NCI-H446 treated with DMSO at 0.1 percent for 48 hours (cell line): ENCODE data around the gene TBC1D8.

Source experiments
- DNase-seq: peaks from one replicate; lab custom pipeline; 2025; lab: John Stamatoyannopoulos, UW

Gene TBC1D8

DNA sequence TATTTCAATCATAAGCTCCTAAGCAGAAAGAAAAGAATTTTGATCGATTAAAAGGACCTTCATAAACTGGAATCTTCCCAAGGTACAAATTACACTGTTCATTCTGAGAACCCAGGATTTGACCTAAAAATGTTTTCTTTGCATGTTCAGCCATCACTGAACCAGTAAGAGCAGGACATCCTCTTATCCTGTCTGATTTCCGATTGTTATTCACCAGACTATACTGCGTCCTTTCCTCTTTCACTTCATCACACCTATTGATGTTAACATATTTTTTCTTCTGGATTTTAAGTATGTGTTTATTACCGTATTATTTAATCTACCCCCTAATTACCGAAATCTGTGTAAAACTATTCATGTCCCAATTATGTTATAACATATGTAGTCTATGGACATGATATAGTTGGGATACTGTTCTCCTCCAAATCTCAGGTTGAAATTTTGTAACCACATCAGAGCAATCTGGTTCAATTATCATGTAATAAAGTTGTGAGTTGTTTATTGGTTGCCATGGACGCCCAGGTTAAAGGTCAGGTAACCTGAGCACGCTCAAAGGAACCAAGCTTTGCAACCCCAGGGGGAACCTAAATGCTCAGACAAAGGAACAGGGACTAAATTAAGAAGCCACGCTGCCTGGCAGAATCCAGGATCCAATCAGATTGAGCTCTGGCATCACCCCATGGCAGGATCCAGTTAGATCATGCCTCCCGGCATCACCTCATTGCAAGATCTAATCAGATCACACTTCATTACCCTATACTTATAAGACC, 11.6 kb upstream of the TBC1D8 start:
- no peak for DNase-seq

DNA sequence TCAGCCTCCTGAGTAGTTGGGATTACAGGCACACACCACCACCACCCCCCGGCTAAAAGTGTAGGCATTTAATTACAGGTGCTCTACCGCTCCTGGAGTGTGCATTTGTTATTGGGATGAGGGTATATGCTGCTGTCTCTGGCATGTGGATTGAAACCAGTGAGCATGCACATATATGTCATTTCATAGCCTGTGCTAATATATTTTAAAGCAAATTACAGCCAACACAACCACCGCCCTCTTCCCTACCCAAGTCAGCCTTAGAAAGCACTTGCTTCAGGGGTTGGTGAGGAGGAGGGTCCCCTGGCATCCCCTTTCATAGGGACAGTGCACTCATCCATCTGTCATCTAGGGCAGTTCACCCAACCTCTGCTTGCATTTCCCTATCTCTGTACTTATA, 10.5 kb upstream of the TBC1D8 start:
- no peak for DNase-seq

DNA sequence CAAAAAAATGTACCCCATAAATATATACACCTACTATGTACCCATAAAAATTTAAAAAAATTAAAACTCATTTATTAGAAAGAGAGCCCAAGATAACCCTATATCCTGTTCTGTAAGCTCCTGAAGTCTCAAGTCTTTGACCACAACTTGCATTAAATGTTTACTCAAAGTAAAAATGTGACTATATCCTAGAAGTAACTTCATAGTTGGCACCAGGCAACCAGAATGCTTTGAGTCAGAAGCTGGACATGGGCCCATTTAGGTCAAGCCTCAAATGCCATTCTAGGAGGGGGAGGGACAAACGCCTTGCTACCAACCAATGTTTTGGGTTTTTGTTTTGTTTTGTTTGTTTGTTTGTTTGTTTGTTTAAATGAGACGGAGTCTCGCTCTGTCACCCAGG, 9.3 kb upstream of the TBC1D8 start:
- DNase-seq: no peak

DNA sequence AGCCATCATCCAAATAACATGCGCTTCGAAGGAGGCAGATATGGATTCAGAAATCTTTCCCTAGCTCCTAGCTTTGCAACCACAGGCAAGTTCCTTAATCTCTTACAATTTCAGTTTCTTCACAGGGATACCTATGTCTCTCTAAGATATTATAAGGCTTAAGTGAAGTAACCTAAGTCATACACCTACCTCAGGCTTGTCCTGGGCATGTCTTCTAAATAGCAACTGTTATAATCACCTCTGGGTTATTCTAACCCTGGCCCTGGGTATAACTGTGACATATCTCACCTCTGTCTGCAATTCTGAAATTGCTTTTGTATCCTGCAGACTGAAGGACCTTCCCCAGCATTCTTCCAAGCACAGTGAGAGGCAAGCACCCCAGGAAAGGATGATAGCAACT, 8.3 kb upstream of the TBC1D8 start:
- DNase-seq: no peak

DNA sequence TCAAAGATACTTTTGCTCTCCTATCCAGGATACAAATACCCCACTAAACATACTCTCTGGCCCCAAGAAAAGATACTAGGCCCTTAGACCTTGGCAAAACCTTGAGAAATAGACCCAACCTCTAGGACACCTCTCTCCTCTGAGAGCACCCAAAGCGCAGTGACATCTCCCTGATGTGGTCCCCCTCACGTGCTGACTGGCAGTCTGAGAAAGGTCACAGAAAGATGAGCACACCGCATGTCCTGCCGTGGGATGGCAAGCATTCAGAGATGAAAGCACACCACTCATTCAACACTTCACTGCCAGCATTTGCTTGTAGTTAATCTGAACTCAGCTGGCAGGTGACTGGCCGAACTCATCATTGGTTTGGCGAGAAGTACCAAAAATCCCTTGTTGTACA, 6.1 kb upstream of the TBC1D8 start:
- no peak for DNase-seq

DNA sequence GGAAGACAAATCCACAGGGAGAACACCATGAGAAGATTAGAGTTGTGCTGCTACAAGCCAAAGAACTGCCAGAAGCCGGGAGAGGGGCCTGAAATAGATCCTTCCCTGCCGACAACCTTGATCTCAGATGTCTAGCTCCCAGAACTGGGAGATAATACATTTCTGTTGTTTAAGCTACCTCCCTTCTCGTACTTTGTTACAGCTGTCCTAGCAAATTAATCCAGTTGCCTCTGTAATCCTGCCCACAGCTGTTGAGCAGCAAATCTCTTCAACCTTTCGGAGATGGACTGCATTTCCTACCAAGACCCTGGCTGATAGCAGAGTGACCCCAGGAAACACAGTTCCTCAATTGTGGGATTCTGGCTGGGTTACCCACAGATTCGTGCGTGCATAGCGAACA, 2.6 kb upstream of the TBC1D8 start:
- no peak for DNase-seq

DNA sequence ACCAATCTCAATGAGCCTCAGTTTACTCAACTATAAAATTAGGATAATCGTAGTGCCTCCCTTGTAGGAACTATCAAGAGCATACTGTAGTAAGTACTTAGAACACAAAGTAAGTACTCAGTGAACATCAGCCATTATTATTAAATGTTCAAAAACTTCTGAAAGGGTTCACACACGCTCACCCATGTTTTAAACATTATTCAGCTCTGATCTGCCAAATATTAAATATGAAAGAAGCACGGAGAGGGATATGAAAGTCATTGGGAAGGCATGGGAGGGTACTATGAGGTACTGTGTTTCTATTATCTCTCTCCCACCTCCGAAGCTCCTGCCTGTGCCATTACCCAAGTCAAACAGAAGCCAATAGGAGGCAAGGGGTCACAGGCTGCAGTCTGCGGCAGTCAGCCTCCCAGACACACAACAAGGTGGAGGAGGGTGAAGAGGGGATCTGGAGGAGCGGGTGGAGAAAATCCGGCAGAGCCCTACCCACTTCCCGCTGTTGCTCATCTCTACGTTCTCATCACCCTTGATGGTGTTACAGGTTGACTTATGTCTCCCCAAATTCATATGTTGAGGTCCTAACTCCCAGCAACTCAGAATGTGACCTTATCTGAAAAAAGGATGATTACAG, 2.0 kb upstream of the TBC1D8 start:
- no peak for DNase-seq

DNA sequence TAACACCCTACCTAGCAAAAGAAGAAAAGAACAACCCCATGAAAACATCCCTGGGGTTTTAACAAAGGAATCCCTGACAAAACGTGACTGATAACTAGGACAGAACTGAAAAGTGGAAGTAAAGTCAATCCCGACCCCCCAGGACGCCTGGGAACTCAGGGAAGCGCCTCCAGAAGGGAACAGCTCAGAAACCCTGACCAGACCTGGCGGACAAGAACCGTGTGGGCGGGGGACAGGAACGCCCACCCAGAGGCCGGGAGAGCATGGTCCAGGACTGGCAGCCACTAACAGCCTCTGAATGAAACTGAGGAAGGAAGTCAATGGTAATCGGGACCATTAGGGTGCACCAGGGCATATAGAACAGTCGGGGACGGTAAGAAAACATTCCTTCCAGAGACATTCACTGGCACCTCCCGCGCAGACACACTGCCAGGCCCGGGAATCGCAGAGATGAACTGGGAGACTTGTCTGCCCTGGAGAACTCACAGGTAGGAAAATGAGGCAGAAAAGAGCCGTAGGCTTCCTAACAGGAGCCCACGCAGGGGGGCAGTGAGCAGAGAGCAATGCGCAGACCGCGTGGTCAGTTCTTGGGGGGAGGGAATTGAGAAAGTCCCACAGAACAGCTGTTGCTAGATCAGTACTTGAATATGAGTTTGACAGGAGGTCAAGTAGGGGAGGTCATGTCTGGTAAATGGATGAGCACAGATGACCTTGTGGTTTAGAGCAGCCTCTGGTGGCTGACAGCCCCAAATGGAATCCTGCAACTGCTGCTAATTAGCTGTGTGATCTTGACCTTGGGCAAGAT, 1.3 kb upstream of the TBC1D8 start:
- no peak for DNase-seq

DNA sequence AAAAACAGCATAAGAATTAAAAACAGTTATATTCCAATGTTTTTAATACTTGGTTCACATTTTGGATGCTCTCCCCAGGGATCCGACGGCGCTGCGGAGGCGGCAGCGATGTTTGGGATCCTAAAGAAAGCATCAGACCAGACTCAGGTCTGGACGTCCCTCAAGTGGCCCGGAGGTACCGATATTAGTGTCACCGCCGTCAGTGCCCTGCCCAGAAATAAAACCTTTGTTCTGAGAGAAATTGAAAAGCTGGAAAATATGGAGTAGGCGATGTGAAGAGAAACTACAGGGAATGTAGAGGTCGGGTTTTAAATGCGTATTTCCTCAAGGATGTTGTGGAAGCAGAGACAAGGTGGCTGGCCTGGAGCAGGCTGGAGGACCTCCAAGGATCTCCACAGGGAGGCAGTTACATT, 683 bp upstream of the TBC1D8 start:
- no peak for DNase-seq

DNA sequence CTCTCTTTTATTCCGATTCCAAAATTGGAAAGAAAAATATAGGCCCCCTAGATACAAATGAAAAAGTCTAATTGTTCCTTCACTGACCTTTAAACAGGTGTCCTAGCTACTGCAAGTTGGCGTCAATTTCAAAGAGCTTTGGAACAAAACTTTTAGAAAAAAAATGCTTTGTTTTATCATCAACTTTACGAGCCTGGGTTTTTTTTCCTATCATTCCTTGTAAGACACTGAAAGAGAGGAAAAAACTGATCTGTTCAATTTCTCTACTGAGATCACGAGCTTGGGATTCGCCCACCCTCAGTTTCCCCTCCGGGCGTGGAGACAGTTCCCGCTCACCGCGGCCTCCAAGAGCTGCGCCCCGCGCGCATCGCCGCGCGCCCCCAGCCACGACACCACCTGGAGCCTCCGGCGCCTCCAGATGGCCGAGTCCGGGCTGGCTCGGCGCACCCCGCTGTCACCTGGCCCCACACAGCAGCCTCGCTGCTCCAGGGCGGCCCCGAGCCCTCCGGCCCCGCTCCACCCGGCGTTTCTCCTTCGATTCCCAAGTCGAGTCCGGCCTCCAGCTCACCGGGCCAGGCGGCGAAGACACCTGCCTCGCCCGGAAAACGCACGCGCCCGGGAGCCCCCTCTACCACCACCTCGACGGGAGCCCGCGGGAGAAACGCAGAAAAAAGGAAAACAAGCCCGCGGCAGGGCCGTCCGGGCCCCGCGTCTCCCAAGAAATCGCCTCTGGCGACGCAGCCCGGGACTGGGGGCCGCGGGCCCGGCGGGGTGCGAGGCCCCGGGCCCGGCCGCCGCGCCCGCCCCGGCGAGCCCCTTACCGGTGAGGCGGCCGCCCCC, 656 bp downstream of the TBC1D8 start:
- no peak for DNase-seq

DNA sequence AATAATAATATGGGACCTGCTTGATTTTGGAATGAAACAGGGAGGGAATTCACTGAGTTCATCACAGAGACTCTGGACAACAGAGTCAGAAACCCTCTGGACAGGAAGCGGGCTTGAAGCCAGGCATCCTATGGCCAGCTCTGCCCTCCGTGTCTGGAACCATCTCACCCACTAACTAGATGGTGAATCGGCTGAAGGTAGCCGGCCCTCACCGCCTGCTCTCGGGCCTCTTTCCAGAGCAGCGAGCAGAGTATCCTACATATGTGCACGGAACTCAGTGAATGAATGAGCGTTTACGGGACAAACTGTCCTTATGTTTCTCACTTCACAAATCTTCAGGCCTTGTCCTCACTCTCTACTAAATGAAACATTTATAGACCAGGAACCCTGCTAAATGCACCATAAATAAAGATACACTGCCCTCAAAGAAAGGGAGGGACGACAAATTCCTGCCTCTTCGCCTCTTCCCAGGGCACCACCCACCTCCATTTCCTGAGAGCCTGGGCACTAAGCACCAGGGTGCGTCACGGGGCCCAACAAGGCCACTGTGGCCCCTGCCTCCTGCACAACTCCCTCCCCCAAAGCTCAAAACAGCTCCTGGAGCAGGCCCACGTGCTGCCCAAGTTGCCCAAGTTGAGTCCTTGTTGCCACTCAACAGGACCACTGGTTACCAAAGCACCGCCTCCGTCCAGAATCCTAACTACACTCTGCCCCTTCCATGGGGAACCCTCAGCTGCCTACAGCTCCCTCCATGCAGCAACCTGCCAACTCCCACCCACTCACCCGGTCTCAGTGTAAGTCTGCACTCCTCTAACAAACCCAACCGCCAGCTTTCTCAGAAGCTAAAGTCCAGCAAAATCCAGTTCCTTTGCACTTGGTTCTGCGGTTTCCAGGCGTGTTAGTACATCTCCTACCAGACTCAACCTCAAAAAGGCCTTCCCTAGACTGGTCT, 1.7 kb downstream of the TBC1D8 start:
- DNase-seq: no peak

DNA sequence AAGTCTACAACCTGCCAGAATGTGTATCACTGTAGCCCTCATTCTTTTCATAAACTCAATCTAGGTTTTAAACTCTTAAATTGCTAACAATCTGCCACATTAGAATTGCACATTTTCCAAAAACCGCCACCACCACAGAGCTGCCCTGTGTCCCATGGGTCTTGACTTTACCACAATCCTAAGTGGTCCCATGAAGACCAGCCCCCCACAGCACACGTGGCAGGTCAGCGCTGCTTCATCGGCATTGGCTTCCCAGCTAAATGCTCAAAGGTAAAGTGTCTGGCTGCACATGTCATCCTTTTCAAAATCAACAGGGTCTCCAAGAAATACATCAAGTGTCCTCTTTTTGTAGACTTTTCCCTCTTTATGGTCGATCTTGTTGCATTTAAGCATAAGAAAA, 2.4 kb downstream of the TBC1D8 start:
- no peak for DNase-seq

DNA sequence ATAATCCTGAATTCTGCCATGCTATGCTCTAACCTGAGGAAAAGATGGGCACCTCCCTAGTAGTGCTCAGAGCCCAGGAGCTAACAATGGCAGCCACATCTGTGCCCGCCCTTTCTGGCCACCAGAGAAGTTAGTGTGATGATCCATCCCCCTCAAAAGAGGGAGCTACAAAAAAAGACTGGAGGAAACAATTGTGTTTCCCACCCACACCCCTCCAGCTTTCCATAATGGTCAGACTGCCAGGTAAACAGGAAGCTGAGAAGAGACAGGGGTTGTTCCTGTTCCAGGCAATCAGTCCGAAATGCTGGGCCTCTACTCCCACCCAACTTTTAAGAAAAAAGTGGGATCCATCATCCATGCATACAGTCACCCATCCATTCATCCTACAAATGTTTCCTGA, 3.2 kb downstream of the TBC1D8 start:
- DNase-seq: no peak

DNA sequence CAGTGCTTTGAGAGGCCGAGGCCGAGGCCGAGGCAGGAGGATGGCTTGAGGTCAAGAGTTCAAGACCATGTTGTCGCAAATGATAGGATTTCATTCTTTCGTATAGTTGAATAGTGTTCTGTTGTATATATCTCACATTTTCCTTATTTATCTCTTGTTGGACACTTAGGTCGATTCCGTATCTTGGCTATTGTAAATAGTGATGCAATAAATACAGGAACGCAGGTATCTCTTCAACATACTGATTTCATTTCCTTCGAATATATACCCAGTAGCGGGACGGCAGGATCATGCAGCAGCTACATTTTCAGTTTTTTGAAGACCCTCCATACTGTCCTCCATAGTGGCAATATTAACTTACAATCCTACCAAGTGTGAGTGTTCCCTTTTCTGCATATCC, 4.1 kb downstream of the TBC1D8 start:
- no peak for DNase-seq

DNA sequence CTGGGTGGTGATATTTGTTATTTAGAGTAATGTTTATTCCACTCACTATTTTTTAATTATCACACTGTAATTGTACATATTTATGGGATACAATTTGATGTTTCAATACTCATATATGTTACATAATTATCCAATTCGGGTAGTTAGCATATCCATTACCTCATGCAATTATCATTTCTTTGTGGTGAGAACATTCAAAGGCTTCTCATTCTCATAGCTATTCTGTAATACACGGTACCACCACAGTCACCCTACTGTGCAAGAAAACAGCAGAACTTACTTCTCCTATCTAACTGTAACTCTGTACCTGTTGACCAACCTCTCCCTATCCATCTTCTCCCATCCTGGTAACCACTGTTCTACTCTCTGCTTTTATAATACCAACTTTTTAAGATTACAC, 4.6 kb downstream of the TBC1D8 start:
- no peak for DNase-seq

DNA sequence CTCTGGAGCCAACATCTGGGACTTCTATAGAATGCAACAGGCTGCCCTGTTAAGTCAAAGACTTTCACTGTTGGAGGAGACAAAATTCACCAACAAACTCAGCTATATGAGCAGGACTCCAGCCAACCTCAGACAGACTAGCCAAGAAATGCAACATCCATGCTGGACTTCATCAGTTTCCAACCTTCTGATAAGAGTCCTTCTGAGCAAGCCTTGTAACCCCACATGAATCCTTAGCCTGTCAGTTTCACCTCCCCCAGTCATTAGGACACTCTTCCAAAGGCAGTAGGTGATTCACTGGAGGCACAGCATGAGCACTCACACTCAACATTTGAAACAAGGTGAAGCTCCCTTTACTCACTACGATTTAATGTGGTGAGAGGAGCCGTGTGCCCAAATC, 5.8 kb downstream of the TBC1D8 start:
- DNase-seq: no peak

DNA sequence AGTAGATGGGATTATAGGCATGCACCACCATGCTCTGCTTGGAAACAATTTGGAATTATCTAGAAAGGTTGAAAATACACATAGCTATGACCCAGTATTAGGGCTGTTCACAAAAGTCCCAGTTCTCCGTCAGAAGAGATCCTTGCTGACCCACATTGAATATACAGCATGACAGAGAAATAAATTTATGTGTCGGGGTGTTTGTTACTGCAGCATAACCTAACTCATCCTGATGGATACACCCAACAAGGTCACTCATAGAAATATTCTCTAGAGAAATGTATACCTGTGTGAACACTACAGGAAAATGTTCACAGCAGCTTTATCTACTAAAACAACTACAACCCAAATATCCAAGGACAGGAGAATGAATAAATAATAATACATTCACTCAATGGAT, 9.0 kb downstream of the TBC1D8 start:
- DNase-seq: no peak

DNA sequence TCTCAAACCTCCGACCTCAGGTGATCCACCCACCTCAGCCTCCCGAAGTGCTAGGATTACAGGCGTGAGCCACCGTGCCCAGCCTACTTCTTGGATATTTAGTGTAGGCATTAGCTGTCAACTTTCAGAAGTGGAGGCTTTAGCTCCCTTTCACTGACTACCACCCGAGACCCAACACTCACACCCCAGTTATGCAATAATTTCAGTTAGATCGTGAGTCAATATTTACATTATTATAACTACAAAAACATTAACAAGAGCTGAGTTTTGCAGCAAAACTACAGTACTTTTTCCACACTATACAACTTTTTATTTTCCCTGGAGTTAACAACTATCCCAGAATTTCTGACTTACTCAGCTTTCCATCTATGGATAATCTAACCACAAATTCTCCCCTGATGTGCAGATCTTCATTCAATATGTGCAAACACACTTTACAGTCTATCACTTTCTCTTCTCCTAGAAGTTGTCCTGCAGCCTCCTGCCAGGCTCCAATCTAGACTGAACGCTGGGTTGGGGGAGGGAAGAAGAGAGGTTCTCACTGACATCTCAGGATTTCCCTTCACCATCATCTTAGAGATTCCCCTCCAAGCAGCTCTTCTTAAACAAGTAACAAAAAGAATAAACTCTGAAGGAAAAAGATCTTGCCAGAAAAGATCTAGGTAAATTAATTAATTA, 10.1 kb downstream of the TBC1D8 start:
- DNase-seq: no peak

DNA sequence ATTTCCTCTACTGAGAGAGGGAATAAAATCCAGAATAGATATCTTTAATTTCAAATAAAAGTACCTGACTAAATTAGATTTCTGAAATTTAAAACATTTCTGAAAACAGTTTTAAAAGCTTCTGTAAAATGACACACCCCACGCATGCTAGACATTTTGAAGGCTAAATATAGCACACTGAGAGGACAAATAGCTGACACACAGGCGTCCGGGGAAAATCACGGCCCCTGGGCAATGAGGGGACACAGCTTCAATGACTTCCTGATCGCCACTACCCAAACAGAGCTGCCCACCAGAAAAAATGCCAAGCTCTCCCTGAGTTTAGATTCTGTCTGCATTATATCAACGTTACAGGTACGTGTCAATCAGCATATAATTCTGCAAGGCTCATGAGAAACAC, 10.9 kb downstream of the TBC1D8 start:
- DNase-seq: no peak

DNA sequence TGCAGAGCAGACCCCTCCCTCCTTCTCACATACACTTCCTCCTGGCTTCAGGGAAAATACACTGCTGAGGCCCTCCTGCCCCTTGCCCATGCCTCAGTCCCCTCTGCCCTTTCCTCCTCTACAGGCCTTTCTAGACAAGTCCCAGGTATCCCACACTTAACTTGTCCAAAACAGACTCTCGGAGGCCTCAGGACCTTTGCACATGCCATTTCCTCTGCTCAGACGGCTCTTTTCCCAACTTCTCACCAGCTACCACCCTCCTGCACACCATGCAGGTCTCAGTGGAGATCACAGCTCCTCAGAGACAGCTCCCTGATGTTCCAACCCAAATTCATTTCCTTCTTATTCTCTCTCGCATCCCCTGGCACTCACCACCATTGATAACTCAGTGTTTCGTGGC, 11.7 kb downstream of the TBC1D8 start:
- DNase-seq: no peak
